ENCODE measurements around the gene SH2D1B. TPM values are rescaled to one million over a fixed set of nuclear protein-coding genes. Genes with fewer than 3 reads are reported as not detected.

SH2D1B gene
- total and polyA plus RNA-seq, 9 of the 15 experiments (the other 6 are each of a cell fraction or from before 2014, with no cell fraction given), result 5.6 to 19.6 (median 9.7) TPM

GRCh38 chr1:162397039-162397448 is 14.9 kb downstream of the SH2D1B start (continued):
- no peak for TF ChIP-seq XRCC4 (IDR thresholded peaks at IDR 0.05; ENCODE audit: extremely low read depth, insufficient read depth, insufficient read length)
- peak; percentile 53 for TF ChIP-seq ATF3 (IDR thresholded peaks at IDR 0.05)
- no peak; the same call in 1 of the 2 replicates for TF ChIP-seq ATF3 (CRISPR knock-in tag; conservative IDR thresholded peaks at IDR 0.05)
- TF ChIP-seq ZFP1 (CRISPR knock-in tag; IDR thresholded peaks at IDR 0.05), result no peak
- TF ChIP-seq DPF2 (IDR thresholded peaks at IDR 0.05), result peak; percentile 89
- TF ChIP-seq ZNF76 (CRISPR knock-in tag; IDR thresholded peaks at IDR 0.05; ENCODE audit: borderline replicate concordance), result no peak
- TF ChIP-seq GATA2 (CRISPR knock-in tag; IDR thresholded peaks at IDR 0.05), result peak; percentile 58; the same call in 1 of the 2 replicates
- TF ChIP-seq CEBPG (CRISPR knock-in tag; IDR thresholded peaks at IDR 0.05), result peak; percentile 73
- TF ChIP-seq CEBPG (tag; conservative IDR thresholded peaks at IDR 0.05 in 1 of 2, IDR thresholded peaks at IDR 0.05 in 1 of 2), result no peak
- peak; percentile 85 for TF ChIP-seq SMARCE1 (IDR thresholded peaks at IDR 0.05)
- peak; percentile 48; the same call in 1 of the 2 replicates for TF ChIP-seq MTA2 (IDR thresholded peaks at IDR 0.05; ENCODE audit: low read depth)
- TF ChIP-seq RCOR1 (IDR thresholded peaks at IDR 0.05; ENCODE audit: borderline replicate concordance in 1 of 2, low read depth in 2 of 2, low read length in 2 of 2), result peak in 1 of 2 experiments; percentile 88; a peak in 2 of 4 replicates
- no peak for TF ChIP-seq CREBBP (IDR thresholded peaks at IDR 0.05; ENCODE audit: low read depth, low read length)
- TF ChIP-seq POLR2H (tag; IDR thresholded peaks at IDR 0.05; ENCODE audit: low read depth), result no peak
- no peak for TF ChIP-seq E2F1 (CRISPR knock-in tag; IDR thresholded peaks at IDR 0.05)
- peak; percentile 67 for TF ChIP-seq CBFA2T2 (conservative IDR thresholded peaks at IDR 0.05)
- peak; percentile 79 for TF ChIP-seq TEAD4 (IDR thresholded peaks at IDR 0.05; ENCODE audit: low read length)
- no peak for TF ChIP-seq TEAD4 (CRISPR knock-in tag; IDR thresholded peaks at IDR 0.05; ENCODE audit: borderline replicate concordance)
- peak; percentile 89 for TF ChIP-seq MECOM (CRISPR knock-in tag; IDR thresholded peaks at IDR 0.05)
- TF ChIP-seq ATF1 (CRISPR knock-in tag; IDR thresholded peaks at IDR 0.05), result no peak
- TF ChIP-seq ATF1 (tag; IDR thresholded peaks at IDR 0.05), result no peak
- no peak for TF ChIP-seq HMGN3 (IDR thresholded peaks at IDR 0.05; ENCODE audit: borderline replicate concordance, extremely low read depth, insufficient read length, low read depth, low read length)
- no peak for TF ChIP-seq NR2F6 (CRISPR knock-in tag; IDR thresholded peaks at IDR 0.05)
- TF ChIP-seq NCOA1 (IDR thresholded peaks at IDR 0.05; ENCODE audit: low read depth), result peak; percentile 35; the same call in 1 of the 2 replicates
- peak; percentile 19 for TF ChIP-seq MEIS2 (IDR thresholded peaks at IDR 0.05; ENCODE audit: partially characterized antibody)
- TF ChIP-seq NR2C1 (IDR thresholded peaks at IDR 0.05), result no peak
- TF ChIP-seq NR2C1 (tag; IDR thresholded peaks at IDR 0.05), result no peak
- TF ChIP-seq KAT8 (IDR thresholded peaks at IDR 0.05; ENCODE audit: low read depth), result no peak
- 0 out of 2 replicates have a peak, but pooled peaks have one; percentile 34 for TF ChIP-seq NFIC (IDR thresholded peaks at IDR 0.05)
- TF ChIP-seq ZNF263 (CRISPR knock-in tag; IDR thresholded peaks at IDR 0.05; ENCODE audit: borderline replicate concordance), result peak; percentile 61
- peak; percentile 78 for TF ChIP-seq SMARCA4 (IDR thresholded peaks at IDR 0.05)
- TF ChIP-seq SOX6 (IDR thresholded peaks at IDR 0.05), result peak; percentile 88
- peak in 1 of 2 experiments; percentile 58; a peak in 1 of 3 replicates for TF ChIP-seq CBX3 (IDR thresholded peaks at IDR 0.05; ENCODE audit: borderline replicate concordance in 1 of 2, low read length in 2 of 2)
- 0 out of 2 replicates have a peak, but pooled peaks have one; percentile 49 for TF ChIP-seq SP1 (CRISPR knock-in tag; IDR thresholded peaks at IDR 0.05)
